Suprapubic skin (tissue), 4 donors: ENCODE data around the gene GMNN. TPM values are rescaled to one million over a fixed set of nuclear protein-coding genes. Genes with fewer than 3 reads are reported as not detected.
A peak's percentile ranks its signal among the peaks of the same experiment; 100 is the strongest.

Source experiments
- DNase-seq, 2 donors: peaks; one replicate each; pipeline ENCODE4 v3.0.0-alpha.2; 2019; ENCODE audit warnings: low spot score in 2 of 2
- H3K27ac ChIP-seq: fragments of 200-600 bp; sonication (generic); one replicate; pipeline ENCODE4 v1.5.1; 2019
- H3K27me3 ChIP-seq: fragments of 200-600 bp; sonication (generic); one replicate; pipeline ENCODE4 v1.5.1; 2019
- H3K36me3 ChIP-seq: fragments of 200-600 bp; sonication (generic); one replicate; pipeline ENCODE4 v1.5.1; 2019
- H3K4me1 ChIP-seq: fragments of 200-600 bp; sonication (generic); one replicate; pipeline ENCODE4 v1.5.1; 2019
- H3K4me3 ChIP-seq: fragments of 200-600 bp; sonication (generic); one replicate; pipeline ENCODE4 v1.5.1; 2019; ENCODE audit warnings: mild to moderate bottlenecking
- H3K9me3 ChIP-seq: fragments of 200-600 bp; sonication (generic); one replicate; pipeline ENCODE4 v1.5.1; 2019
- EP300 ChIP-seq: sonication (generic); formaldehyde crosslinking; IDR thresholded peaks from one replicate; pipeline ENCODE4 v1.6.1; 2017; ENCODE audit warnings: antibody characterized with exemption
- POLR2A ChIP-seq, 2 donors: fragments of 450-650 bp; IDR thresholded peaks; one replicate each; pipeline ENCODE4 v1.6.1; 2017; ENCODE audit warnings: antibody characterized with exemption in 2 of 2, mild to moderate bottlenecking in 2 of 2, moderate library complexity in 2 of 2
- POLR2AphosphoS5 ChIP-seq, 3 donors: sonication (generic); formaldehyde crosslinking; IDR thresholded peaks; one replicate each; pipeline ENCODE4 v1.6.1; 2017; ENCODE audit warnings: antibody characterized with exemption in 3 of 3
- WGBS: methylation state at CpG from one replicate; pipeline ENCODE4 v1.1.5; 2018; 5-methylcytosine and 5-hydroxymethylcytosine counted together
- total RNA-seq, 4 donors: library from RNA; depleted of rRNA; stranded (reverse); fragments of >200 nt; gene quantifications; one replicate each; pipeline ENCODE4 v1.1.0, GENCODE V29; 2016
- TF ChIP-seq, protein P1 (sequence below), 2 donors: fragments of 200-600 bp in 1 of 2; fragments of 450-650 bp in 1 of 2; sonication (generic) in 1 of 2; IDR thresholded peaks; one replicate each; pipeline ENCODE4 v1.5.1; 2016 to 2019; ENCODE audit warnings: antibody characterized with exemption in 2 of 2, mild to moderate bottlenecking in 1 of 2, moderate library complexity in 1 of 2

GMNN gene
- total RNA-seq, 4 donors from 2014 or later: 49.6 to 89.6 (median 70.5) TPM

DNA sequence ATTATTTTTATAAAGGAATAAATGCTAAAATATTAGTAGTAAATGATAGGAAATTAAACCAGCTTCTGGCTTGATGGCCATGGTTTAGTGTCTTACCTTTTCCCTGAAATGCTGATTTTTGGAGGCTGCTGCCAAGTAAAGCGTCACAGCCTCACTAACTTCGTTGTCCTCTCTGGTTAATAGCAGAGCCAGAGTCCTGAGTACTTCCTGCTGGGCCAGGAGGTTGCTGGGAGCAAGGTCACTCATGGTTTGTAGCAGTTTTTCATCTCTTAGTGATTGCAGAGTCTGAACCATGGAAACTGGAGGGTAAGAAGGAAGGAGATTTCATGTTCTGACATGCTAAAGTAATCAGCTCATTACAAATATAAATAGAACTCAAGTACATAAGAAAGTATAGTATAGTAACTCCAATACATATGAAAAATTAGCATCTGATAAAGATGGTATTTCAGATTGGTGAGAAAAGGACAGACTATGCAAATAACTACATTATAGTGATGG is 50.4 kb downstream of the GMNN start:
- TF ChIP-seq POLR2A (IDR thresholded peaks at IDR 0.05) (no peak), POLR2AphosphoS5 (IDR thresholded peaks at IDR 0.05) (no peak), EP300 (no peak)
- TF ChIP-seq, protein P1, sequence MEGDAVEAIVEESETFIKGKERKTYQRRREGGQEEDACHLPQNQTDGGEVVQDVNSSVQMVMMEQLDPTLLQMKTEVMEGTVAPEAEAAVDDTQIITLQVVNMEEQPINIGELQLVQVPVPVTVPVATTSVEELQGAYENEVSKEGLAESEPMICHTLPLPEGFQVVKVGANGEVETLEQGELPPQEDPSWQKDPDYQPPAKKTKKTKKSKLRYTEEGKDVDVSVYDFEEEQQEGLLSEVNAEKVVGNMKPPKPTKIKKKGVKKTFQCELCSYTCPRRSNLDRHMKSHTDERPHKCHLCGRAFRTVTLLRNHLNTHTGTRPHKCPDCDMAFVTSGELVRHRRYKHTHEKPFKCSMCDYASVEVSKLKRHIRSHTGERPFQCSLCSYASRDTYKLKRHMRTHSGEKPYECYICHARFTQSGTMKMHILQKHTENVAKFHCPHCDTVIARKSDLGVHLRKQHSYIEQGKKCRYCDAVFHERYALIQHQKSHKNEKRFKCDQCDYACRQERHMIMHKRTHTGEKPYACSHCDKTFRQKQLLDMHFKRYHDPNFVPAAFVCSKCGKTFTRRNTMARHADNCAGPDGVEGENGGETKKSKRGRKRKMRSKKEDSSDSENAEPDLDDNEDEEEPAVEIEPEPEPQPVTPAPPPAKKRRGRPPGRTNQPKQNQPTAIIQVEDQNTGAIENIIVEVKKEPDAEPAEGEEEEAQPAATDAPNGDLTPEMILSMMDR (IDR thresholded peaks at IDR 0.05): no peak
- Histone ChIP-seq H3K27ac (no peak overlapping the region), H3K4me3 (no peak overlapping the region), H3K9me3 (no peaks in the 10 kb centered on the region), H3K36me3 (no peaks in the 10 kb centered on the region), H3K4me1 (peaks cover 8% of the 10 kb centered on the region), H3K27me3 (no peaks in the 10 kb centered on the region)
- DNase-seq: no peak
- 63% methylated on average over 2 of the region's 2 CpGs for WGBS

DNA sequence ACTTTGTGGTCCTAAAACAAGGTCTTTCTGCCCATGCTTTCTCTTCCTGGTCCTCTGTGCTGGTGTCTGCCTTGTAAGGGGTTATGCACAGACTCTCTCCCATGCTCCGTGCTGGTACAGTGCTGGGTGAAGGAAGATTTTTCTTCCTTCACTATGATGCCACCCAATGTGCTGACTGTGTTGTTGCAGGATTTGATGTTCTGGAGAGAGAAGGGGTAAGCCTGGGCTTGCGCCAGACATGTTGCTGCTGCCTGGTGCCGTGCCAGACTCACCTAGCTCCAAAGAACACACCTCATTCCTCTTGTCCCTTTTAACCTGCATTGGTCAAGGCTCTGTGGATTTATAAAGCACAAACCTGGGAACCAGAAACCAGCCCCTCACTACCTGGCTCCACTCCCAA is 52.4 kb downstream of the GMNN start:
- H3K27ac ChIP-seq: no peak overlapping the region
- no peak for DNase-seq
- no peaks in the 10 kb centered on the region for H3K36me3 ChIP-seq
- H3K4me1 ChIP-seq: peaks cover 19% of the 10 kb centered on the region
- H3K9me3 ChIP-seq: no peaks in the 10 kb centered on the region
- WGBS: 52% methylated on average over 3 of the region's 3 CpGs
- no peak overlapping the region for H3K4me3 ChIP-seq
- no peaks in the 10 kb centered on the region for H3K27me3 ChIP-seq
- TF ChIP-seq, protein P1 (IDR thresholded peaks at IDR 0.05): no peak
- TF ChIP-seq POLR2AphosphoS5 (IDR thresholded peaks at IDR 0.05): no peak
- TF ChIP-seq POLR2A (IDR thresholded peaks at IDR 0.05): no peak
- TF ChIP-seq EP300: no peak

DNA sequence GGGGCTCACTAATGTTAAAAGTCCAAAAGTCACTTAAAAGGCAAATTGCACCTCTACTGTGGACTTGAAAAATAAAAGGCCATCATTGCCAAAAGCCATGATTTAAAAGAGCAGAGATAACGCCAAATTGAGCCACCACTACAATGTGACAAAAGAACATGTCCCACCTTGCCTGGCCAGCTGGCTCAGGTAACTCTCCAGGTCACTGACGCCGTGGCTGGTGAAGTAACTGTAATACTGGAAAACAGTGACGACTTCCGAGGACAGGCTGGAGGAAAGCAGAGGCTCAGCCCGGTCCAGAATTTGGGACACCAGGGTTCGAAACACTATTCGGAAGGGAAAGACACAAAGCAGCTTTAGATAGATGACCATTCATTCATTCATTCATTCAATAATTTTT is 53.2 kb downstream of the GMNN start:
- no peaks in the 10 kb centered on the region for H3K9me3 ChIP-seq
- WGBS: 82% methylated on average over 8 of the region's 8 CpGs
- H3K36me3 ChIP-seq: no peaks in the 10 kb centered on the region
- H3K27me3 ChIP-seq: no peaks in the 10 kb centered on the region
- no peak overlapping the region for H3K27ac ChIP-seq
- no peak for DNase-seq
- TF ChIP-seq POLR2A (IDR thresholded peaks at IDR 0.05) (no peak), POLR2AphosphoS5 (IDR thresholded peaks at IDR 0.05) (no peak), EP300 (no peak)
- TF ChIP-seq, protein P1 (IDR thresholded peaks at IDR 0.05): no peak
- H3K4me1 ChIP-seq: peaks cover 20% of the 10 kb centered on the region
- no peak overlapping the region for H3K4me3 ChIP-seq

DNA sequence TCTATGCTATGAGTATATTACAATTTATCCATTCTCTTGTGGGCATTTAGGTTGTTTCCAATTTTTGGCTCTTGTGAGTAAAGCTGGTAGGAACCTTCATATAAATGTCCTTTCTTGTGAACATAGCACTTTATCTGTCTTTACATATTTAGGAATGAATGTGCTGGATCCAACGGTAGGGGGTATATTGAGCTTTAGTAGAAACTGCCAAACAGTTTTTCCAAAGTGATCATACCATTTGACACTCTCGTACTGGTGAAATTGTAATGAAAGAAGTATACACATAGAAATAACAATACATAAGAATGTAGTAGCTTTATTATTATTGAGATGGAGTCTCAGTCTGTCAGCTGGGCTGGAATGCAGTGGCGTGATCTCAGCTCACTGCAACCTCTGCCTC is 54.9 kb downstream of the GMNN start:
- WGBS: 86% methylated on average over 3 of the region's 3 CpGs
- TF ChIP-seq POLR2A (IDR thresholded peaks at IDR 0.05): no peak
- no peak for TF ChIP-seq POLR2AphosphoS5 (IDR thresholded peaks at IDR 0.05)
- TF ChIP-seq EP300: no peak
- TF ChIP-seq, protein P1 (IDR thresholded peaks at IDR 0.05): no peak
- H3K27me3 ChIP-seq: no peaks in the 10 kb centered on the region
- H3K27ac ChIP-seq: no peak overlapping the region
- H3K9me3 ChIP-seq: no peaks in the 10 kb centered on the region
- H3K36me3 ChIP-seq: no peaks in the 10 kb centered on the region
- DNase-seq: no peak
- H3K4me1 ChIP-seq: peaks cover 23% of the 10 kb centered on the region
- H3K4me3 ChIP-seq: no peak overlapping the region

DNA sequence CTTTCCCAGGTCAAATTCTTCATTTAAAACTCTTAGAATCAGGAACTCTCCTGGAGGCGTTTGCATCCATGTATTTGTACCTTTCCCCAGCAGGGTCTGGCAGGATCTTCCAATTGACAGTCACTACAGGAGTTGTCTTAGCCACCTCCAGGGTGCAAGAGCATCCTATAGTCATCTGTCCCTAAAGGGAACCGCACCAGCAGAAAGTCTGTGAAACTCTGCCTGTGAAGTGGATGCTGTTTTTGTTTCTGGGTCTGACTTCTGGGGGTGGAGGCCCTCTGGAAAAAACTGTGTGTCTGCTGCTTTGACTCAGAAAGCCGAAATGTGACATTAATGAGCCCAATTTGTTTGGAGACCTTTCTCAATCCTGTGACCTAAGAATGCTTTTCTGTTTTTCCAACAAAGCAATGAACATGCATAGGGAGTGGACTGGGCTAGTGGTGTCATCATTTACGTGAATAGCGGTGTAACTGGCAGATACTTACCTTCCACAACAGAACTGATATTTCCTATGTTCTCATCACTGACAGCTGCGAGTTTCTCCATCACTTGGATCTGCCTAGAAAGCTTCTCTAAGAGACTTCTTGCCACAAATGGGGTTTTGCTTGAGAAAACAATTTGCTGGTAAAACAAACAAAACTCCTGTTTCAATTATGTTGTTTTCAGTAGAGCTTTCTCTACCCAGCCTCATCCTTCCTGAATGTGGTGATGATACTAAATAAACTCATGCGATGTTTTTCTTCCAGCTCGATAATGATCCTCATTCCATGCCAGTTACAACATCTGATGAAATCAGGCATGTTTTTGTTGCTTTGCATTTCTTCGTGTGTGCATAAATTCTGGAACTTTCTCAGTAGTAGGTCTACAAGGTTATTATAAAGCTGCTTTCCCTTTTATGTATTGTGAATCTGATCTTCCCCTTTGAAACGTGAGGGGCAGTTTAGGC is 57.3 kb downstream of the GMNN start:
- Histone ChIP-seq H3K9me3 (no peaks in the 10 kb centered on the region), H3K27ac (peak overlapping the region; percentile 48), H3K36me3 (no peaks in the 10 kb centered on the region), H3K4me3 (no peak overlapping the region), H3K27me3 (no peaks in the 10 kb centered on the region), H3K4me1 (peaks cover 43% of the 10 kb centered on the region)
- WGBS: 58% methylated on average over 10 of the region's 10 CpGs
- TF ChIP-seq EP300: no peak
- TF ChIP-seq POLR2AphosphoS5 (IDR thresholded peaks at IDR 0.05): peak in 1 of 3 donors; percentile 6
- TF ChIP-seq POLR2A (IDR thresholded peaks at IDR 0.05): no peak
- DNase-seq: no peak
